ENCODE results near the gene RNF32.

DNA sequence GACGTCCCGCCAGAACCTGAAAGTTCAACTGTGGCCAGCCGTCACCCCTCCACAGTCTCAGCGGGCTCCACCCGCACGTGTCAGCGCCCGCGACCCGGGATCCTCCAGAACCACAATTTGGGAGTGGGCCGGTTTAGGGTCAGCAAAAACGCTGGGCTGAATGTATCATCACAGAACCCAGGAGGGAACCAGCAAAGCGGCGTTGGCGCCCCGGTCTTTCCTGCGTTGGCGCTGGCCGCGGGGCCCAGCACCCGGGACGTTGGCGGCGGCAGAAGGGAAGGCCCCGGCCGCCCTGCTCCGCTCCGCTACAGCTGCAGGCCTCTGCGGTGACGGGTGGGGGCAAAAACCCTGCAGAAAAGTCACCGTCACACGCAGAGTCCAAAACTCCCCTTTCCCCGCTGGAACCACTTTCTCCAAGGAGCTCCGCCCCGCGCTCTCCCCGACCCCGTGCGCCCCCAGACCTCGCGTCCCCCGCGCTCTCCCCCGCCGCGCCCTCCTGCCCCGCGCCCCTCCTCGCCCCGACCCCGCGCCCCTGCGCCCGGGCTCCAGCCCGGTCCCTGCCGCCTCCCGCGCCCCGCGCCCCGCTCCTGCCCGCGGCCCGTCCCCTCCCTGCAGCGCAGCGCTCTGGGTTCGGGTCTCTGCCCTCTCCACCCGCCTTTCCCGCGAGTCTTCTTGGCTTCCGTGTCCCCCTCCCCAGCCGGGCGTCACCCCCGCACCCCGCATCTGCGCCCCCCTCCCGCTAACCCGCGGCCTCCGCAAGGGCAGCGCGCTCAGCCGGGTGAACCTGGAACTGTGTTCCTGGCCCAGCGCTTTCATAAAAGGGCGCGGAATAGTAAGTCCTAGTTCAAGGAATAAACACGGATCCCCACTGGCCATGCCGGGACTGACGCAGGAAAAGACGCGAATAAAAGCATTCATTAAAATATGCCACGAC lies 24.0 kb upstream of the RNF32 start:
- no peak for TF ChIP-seq SIN3A (IDR thresholded peaks at IDR 0.05; ENCODE audit: borderline replicate concordance, insufficient read depth, low read depth, low read length)
- TF ChIP-seq POLR2AphosphoS5 (IDR thresholded peaks at IDR 0.05; ENCODE audit: low read depth, low read length), result no peak
- TF ChIP-seq, protein P1, sequence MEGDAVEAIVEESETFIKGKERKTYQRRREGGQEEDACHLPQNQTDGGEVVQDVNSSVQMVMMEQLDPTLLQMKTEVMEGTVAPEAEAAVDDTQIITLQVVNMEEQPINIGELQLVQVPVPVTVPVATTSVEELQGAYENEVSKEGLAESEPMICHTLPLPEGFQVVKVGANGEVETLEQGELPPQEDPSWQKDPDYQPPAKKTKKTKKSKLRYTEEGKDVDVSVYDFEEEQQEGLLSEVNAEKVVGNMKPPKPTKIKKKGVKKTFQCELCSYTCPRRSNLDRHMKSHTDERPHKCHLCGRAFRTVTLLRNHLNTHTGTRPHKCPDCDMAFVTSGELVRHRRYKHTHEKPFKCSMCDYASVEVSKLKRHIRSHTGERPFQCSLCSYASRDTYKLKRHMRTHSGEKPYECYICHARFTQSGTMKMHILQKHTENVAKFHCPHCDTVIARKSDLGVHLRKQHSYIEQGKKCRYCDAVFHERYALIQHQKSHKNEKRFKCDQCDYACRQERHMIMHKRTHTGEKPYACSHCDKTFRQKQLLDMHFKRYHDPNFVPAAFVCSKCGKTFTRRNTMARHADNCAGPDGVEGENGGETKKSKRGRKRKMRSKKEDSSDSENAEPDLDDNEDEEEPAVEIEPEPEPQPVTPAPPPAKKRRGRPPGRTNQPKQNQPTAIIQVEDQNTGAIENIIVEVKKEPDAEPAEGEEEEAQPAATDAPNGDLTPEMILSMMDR (IDR thresholded peaks at IDR 0.05), result no peak
